Measurements from ENCODE around the gene FAM193A.

DNA sequence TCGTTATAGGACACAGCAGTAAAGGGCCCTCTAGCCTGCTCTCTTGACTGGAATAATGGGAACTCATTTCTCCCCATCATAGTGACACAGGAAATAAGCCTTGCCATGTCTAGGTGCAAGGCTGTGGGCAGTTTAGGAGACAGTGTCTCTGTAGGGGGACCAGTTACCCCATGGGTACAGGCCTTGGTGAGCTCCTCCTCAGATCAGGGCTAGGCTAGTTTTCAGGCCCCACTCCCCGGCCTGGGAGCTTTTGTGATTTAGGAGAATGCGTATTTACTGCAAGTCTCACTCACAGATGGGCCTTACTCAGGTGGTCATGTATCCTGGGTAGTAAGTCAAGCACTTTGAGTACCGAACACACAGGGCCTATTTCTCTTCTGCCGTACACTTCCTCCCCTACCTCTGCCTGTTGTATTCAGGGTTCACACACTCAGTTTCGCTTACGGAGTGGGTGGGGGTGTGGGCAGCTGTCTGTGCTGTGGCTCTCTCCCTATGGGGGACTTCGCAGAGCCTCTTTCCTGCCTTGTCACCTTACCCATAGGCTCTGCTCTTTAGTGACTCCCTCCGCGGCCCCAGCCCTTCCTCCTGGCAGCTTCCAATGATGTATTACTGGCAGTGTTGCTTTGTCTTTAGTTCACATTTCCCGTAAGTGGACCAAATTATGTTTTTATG, 34.2 kb downstream of the FAM193A start:
- TF ChIP-seq EZH2 (IDR thresholded peaks at IDR 0.05), result no peak
- no peak for TF ChIP-seq POLR2AphosphoS5 (IDR thresholded peaks at IDR 0.05; ENCODE audit: borderline replicate concordance, low read depth, low read length)
- no peak for TF ChIP-seq FOXP2 (optimal IDR thresholded peaks at IDR 0.05; ENCODE audit: control extremely low read depth, extremely low read length, insufficient read depth)

Data from SK-N-MC (cell line).